IMR-90 (cell line): ENCODE results near the gene ECI2. TPM values are rescaled to one million over a fixed set of nuclear protein-coding genes. Genes with fewer than 3 reads are reported as not detected.

Experiments
- ATAC-seq: fragments of 200-7000 bp; cut with Tn5 transposase; 2 replicates; pipeline ENCODE4 v1.9.1; 2020; ENCODE audit warnings: low read depth, mild to moderate bottlenecking, moderate library complexity
- BruUV-seq: library from RNA; stranded (reverse); fragments of 400-500 nt; replicated peaks from 2 replicates; lab custom pipeline; 2021; lab: Mats Ljungman, UMichigan
- CTCF ChIA-PET: fragments of 300-600 bp; formaldehyde crosslinking; extraction: SDS; loops from one replicate; lab custom pipeline; 2021; ENCODE audit warnings: antibody characterized with exemption; lab: Yijun Ruan, JAX
- POLR2A ChIA-PET: fragments of 300-600 bp; sonication (Branson Sonifier 250); formaldehyde crosslinking; loops from one replicate; lab custom pipeline; 2022; ENCODE audit warnings: antibody characterized with exemption; ENCODE audit not compliant: unreplicated experiment; lab: Charles Lee
- DNase-seq: peaks from one replicate; pipeline ENCODE4 v3.0.0; 2013
- H2AFZ ChIP-seq: replicated peaks from 2 replicates; pipeline ENCODE3; 2013; ENCODE audit warnings: low read length, mild to moderate bottlenecking; ENCODE audit not compliant: poor library complexity
- H2AK5ac ChIP-seq: 2 replicates; pipeline ENCODE4 v1.6.1; 2013; ENCODE audit warnings: low read depth, low read length, inconsistent platforms
- H2AK9ac ChIP-seq: replicated peaks from 2 replicates; pipeline ENCODE3; 2013; ENCODE audit warnings: mild to moderate bottlenecking, low read depth, low read length, moderate library complexity; ENCODE audit not compliant: poor library complexity
- H2BK120ac ChIP-seq: 2 replicates; pipeline ENCODE4 v1.6.1; 2013; ENCODE audit warnings: low read depth, low read length, inconsistent platforms
- H2BK15ac ChIP-seq: 3 replicates; pipeline ENCODE4 v1.6.1; 2013; ENCODE audit warnings: low read depth, low read length, inconsistent platforms
- H2BK20ac ChIP-seq: 2 replicates; pipeline ENCODE4 v1.6.1; 2013; ENCODE audit warnings: low read depth, mild to moderate bottlenecking, inconsistent platforms, low read length, moderate library complexity
- H2BK5ac ChIP-seq: 2 replicates; pipeline ENCODE4 v1.6.1; 2013; ENCODE audit warnings: mild to moderate bottlenecking, low read depth, low read length, inconsistent platforms; ENCODE audit not compliant: poor library complexity, severe bottlenecking
- H3K14ac ChIP-seq: replicated peaks from 2 replicates; pipeline ENCODE4 v1.6.1; 2013; ENCODE audit warnings: low read depth, low read length, inconsistent platforms
- H3K18ac ChIP-seq: 2 replicates; pipeline ENCODE4 v1.6.1; 2013; ENCODE audit warnings: low read depth, low read length, control low read depth
- H3K23ac ChIP-seq: 2 replicates; pipeline ENCODE4 v1.6.1; 2013; ENCODE audit warnings: low read depth, low read length, inconsistent platforms
- H3K27ac ChIP-seq: 2 replicates; pipeline ENCODE4 v1.5.1; 2013; ENCODE audit warnings: mild to moderate bottlenecking, control low read depth, low read length; ENCODE audit not compliant: insufficient read depth
- H3K27me3 ChIP-seq: 2 replicates; pipeline ENCODE4 v1.6.1; 2013; ENCODE audit warnings: low read length; ENCODE audit not compliant: control insufficient read depth, insufficient read depth
- H3K36me3 ChIP-seq: 2 replicates; pipeline ENCODE4 v1.6.1; 2013; ENCODE audit warnings: low read length, mixed read lengths; ENCODE audit not compliant: control insufficient read depth, insufficient read depth
- H3K4ac ChIP-seq: 2 replicates; pipeline ENCODE4 v1.6.1; 2013; ENCODE audit warnings: low read depth, low read length, inconsistent platforms
- H3K4me1 ChIP-seq: 2 replicates; pipeline ENCODE4 v1.6.1; 2013; ENCODE audit warnings: low read length, mixed read lengths; ENCODE audit not compliant: control insufficient read depth, insufficient read depth
- H3K4me2 ChIP-seq: 2 replicates; pipeline ENCODE4 v1.6.1; 2013; ENCODE audit warnings: low read depth, mild to moderate bottlenecking, control low read depth, low read length, moderate library complexity
- H3K4me3 ChIP-seq: 2 replicates; pipeline ENCODE4 v1.5.1; 2013; ENCODE audit warnings: low read depth, mild to moderate bottlenecking, control low read depth, low read length, moderate library complexity; ENCODE audit not compliant: insufficient read depth
- H3K56ac ChIP-seq: 2 replicates; pipeline ENCODE4 v1.6.1; 2013; ENCODE audit warnings: low read length, inconsistent platforms; ENCODE audit not compliant: insufficient read depth; ENCODE audit errors: extremely low read depth
- H3K79me1 ChIP-seq, 2 experiments: 2 replicates each; pipeline ENCODE4 v1.6.1; 2013; ENCODE audit warnings: low read length in 2 of 2, inconsistent platforms in 1 of 2, low read depth in 1 of 2
- H3K9ac ChIP-seq: 2 replicates; pipeline ENCODE4 v1.6.1; 2013; ENCODE audit warnings: low read depth, low read length, control low read depth
- H3K9me1 ChIP-seq: 2 replicates; pipeline ENCODE4 v1.6.1; 2013; ENCODE audit warnings: low read length, inconsistent platforms; ENCODE audit not compliant: insufficient read depth
- H3K9me3 ChIP-seq: 2 replicates; pipeline ENCODE4 v1.6.1; 2013; ENCODE audit warnings: low read length; ENCODE audit not compliant: control insufficient read depth, insufficient read depth
- H4K20me1 ChIP-seq: 2 replicates; pipeline ENCODE4 v1.6.1; 2013; ENCODE audit warnings: low read length, inconsistent platforms; ENCODE audit not compliant: insufficient read depth
- H4K5ac ChIP-seq: 2 replicates; pipeline ENCODE4 v1.6.1; 2013; ENCODE audit warnings: mild to moderate bottlenecking, low read depth, low read length, control low read depth
- H4K8ac ChIP-seq, 2 experiments: 2 replicates each; pipeline ENCODE4 v1.6.1; 2013; ENCODE audit warnings: low read depth in 2 of 2, low read length in 2 of 2, control low read depth in 1 of 2, inconsistent platforms in 1 of 2
- H4K91ac ChIP-seq: 2 replicates; pipeline ENCODE4 v1.6.1; 2013; ENCODE audit warnings: low read depth, low read length, inconsistent platforms; ENCODE audit not compliant: insufficient read depth
- BHLHE40 ChIP-seq: fragments of 150-350 bp; IDR thresholded peaks from 2 replicates; pipeline ENCODE4 v1.6.1; 2016; ENCODE audit warnings: mild to moderate bottlenecking, low read depth, low read length
- CEBPB ChIP-seq: IDR thresholded peaks from 2 replicates; pipeline ENCODE4 v1.6.1; 2012; ENCODE audit warnings: low read depth, low read length, improper control_type of control experiment
- CHD1 ChIP-seq: IDR thresholded peaks from 2 replicates; pipeline ENCODE4 v1.6.1; 2012; ENCODE audit warnings: low read depth, low read length, improper control_type of control experiment
- CTCF ChIP-seq: conservative IDR thresholded peaks from 2 replicates; pipeline ENCODE4 v1.5.1; 2012; ENCODE audit warnings: mild to moderate bottlenecking, low read depth, low read length, improper control_type of control experiment
- ELK1 ChIP-seq: fragments of 150-350 bp; IDR thresholded peaks from 2 replicates; pipeline ENCODE4 v1.6.1; 2016; ENCODE audit warnings: low read depth, mild to moderate bottlenecking, low read length, moderate library complexity, borderline replicate concordance
- MAFK ChIP-seq: IDR thresholded peaks from 2 replicates; pipeline ENCODE4 v1.6.1; 2012; ENCODE audit warnings: low read depth, low read length, improper control_type of control experiment
- MAZ ChIP-seq: IDR thresholded peaks from 2 replicates; pipeline ENCODE4 v1.6.1; 2012; ENCODE audit warnings: low read depth, mild to moderate bottlenecking, low read length, improper control_type of control experiment, moderate library complexity, borderline replicate concordance
- MXI1 ChIP-seq: IDR thresholded peaks from 2 replicates; pipeline ENCODE4 v1.6.1; 2012; ENCODE audit warnings: low read depth, mild to moderate bottlenecking, low read length, moderate library complexity, borderline replicate concordance
- NFE2L2 ChIP-seq: fragments of 150-350 bp; IDR thresholded peaks from 2 replicates; pipeline ENCODE4 v1.6.1; 2016; ENCODE audit warnings: low read depth, mild to moderate bottlenecking, low read length
- POLR2A ChIP-seq: IDR thresholded peaks from 2 replicates; pipeline ENCODE4 v1.6.1; 2012; ENCODE audit warnings: mild to moderate bottlenecking, low read depth, low read length
- RAD21 ChIP-seq: IDR thresholded peaks from 2 replicates; pipeline ENCODE4 v1.6.1; 2012; ENCODE audit warnings: low read length, improper control_type of control experiment
- SMC3 ChIP-seq: fragments of 150-350 bp; IDR thresholded peaks from 2 replicates; pipeline ENCODE4 v1.6.1; 2016; ENCODE audit warnings: low read depth, mild to moderate bottlenecking, antibody characterized with exemption, low read length, moderate library complexity
- WGBS, 2 experiments: methylation state at CpG; one replicate each; pipeline versions ENCODE4 v1.1.5 to v1.1.7; 2013; ENCODE audit warnings: missing lambda C conversion rate in 2 of 2; ENCODE audit not compliant: insufficient read length in 1 of 2; ENCODE audit errors: extremely low coverage in 2 of 2; 5-methylcytosine and 5-hydroxymethylcytosine counted together
- dilution Hi-C: fragments of 300-500 bp; cut with HindIII; formaldehyde crosslinking; loops from one replicate; pipeline ENCODE4 v1.14.3; 2018; ENCODE audit warnings: low sequenced_read_pairs; ENCODE audit not compliant: unreplicated experiment
- in situ Hi-C: fragments of 300-500 bp; cut with MboI; formaldehyde crosslinking; loops from 3 replicates; pipeline ENCODE4 v1.14.3; 2019; ENCODE audit warnings: low sequenced_read_pairs, inconsistent platforms, mixed read lengths
- intact Hi-C: fragments of 100-400 bp; cut with micrococcal nuclease; formaldehyde crosslinking; loops from 2 replicates; pipeline ENCODE4 v1.10.0; 2022
- polyA plus RNA-seq, 3 experiments: library from polyadenylated mRNA; depleted of rRNA; stranded (reverse); fragments of >200 nt; gene quantifications; 2 replicates each; pipeline ENCODE4 v1.2.3, GENCODE V29; 2012; ENCODE audit warnings: low replicate concordance in 1 of 3
- total RNA-seq: library from RNA; depleted of rRNA; stranded (reverse); fragments of >200 nt; gene quantifications from 2 replicates; pipeline ENCODE4 v1.2.3, GENCODE V29; 2012

ECI2 gene
- total and polyA plus RNA-seq, 2 of the 4 experiments (the other 2 are of a cell fraction), result 64.1 to 152 TPM

GRCh38 chr6:4084444-4085331 is 50.7 kb downstream of the ECI2 start (continued):
- no peak for TF ChIP-seq NFE2L2

- H3K9me1 ChIP-seq, result no peaks in the 10 kb centered on the region
- DNase-seq, result no peak
- no peaks in the 10 kb centered on the region for H3K9me3 ChIP-seq
- H4K91ac ChIP-seq, result no peak within 1 kb of the TSS
- H2AFZ ChIP-seq, result peak within 1 kb of the TSS; percentile 43
- no peaks in the 10 kb centered on the region for H3K27me3 ChIP-seq
- H3K27ac ChIP-seq, result no peak within 1 kb of the TSS
- no peak within 1 kb of the TSS for H2BK15ac ChIP-seq
- in situ Hi-C loops (no loop called here), intact Hi-C loops (no loop called here), dilution Hi-C loops (no loop called here)
- H3K36me3 ChIP-seq, result no peaks in the 10 kb centered on the region
- no TSS peak for BruUV-seq
- no peak within 1 kb of the TSS for H2BK120ac ChIP-seq
- no peak within 1 kb of the TSS for H3K18ac ChIP-seq
- no peak for ATAC-seq
- no peak within 1 kb of the TSS for H2BK20ac ChIP-seq
- H2AK9ac ChIP-seq, result no peak within 1 kb of the TSS
- H4K8ac ChIP-seq, result no peak within 1 kb of the TSS
- no peak within 1 kb of the TSS for H3K9ac ChIP-seq
- ChIA-PET POLR2A (no interaction called here), CTCF (interaction anchor here (0.6 kb wide), 1 partner anchor 230 kb away, joined by 3 read pairs; the partner anchor contains the start of gene FAM50B)
- H3K23ac ChIP-seq, result no peak within 1 kb of the TSS
- H4K20me1 ChIP-seq, result no peaks in the 10 kb centered on the region
- H2BK5ac ChIP-seq, result no peak within 1 kb of the TSS
- no peaks in the 10 kb centered on the region for H3K4me1 ChIP-seq
- H2AK5ac ChIP-seq, result no peak within 1 kb of the TSS
- no peak within 1 kb of the TSS for H3K14ac ChIP-seq
- no peaks in the 10 kb centered on the region for H3K79me1 ChIP-seq
- 62% methylated on average over 46 of the region's 91 CpGs; no CpG with 5 or more reads in 1 of the 2 experiments for WGBS, 2 experiments
- no peak within 1 kb of the TSS for H3K56ac ChIP-seq
- no peak within 1 kb of the TSS for H4K5ac ChIP-seq
- no peak within 1 kb of the TSS for H3K4ac ChIP-seq
- no peak within 1 kb of the TSS for H3K4me3 ChIP-seq
- H3K4me2 ChIP-seq, result no peak within 1 kb of the TSS
- TF ChIP-seq MAFK (no peak), CTCF (no peak), CEBPB (no peak), BHLHE40 (no peak), MAZ (no peak), MXI1 (no peak), SMC3 (no peak), ELK1 (no peak), POLR2A (no peak), RAD21 (no peak), CHD1 (no peak)
Observed at GRCh38 chr6:4078691-4079471, 56.5 kb downstream of the ECI2 start, which contains the start of gene FAM217A. Gene FAM217A (minus strand): TSS chr6:4079137. CDS start chr6:4077414, 1,723 bp downstream.
